Measurements from ENCODE around the gene CDK18. TPM values are rescaled to one million over a fixed set of nuclear protein-coding genes. Genes with fewer than 3 reads are reported as not detected.

The CDK18 gene
- total RNA-seq, 1 donor from 2014 or later = 17.8 TPM

DNA sequence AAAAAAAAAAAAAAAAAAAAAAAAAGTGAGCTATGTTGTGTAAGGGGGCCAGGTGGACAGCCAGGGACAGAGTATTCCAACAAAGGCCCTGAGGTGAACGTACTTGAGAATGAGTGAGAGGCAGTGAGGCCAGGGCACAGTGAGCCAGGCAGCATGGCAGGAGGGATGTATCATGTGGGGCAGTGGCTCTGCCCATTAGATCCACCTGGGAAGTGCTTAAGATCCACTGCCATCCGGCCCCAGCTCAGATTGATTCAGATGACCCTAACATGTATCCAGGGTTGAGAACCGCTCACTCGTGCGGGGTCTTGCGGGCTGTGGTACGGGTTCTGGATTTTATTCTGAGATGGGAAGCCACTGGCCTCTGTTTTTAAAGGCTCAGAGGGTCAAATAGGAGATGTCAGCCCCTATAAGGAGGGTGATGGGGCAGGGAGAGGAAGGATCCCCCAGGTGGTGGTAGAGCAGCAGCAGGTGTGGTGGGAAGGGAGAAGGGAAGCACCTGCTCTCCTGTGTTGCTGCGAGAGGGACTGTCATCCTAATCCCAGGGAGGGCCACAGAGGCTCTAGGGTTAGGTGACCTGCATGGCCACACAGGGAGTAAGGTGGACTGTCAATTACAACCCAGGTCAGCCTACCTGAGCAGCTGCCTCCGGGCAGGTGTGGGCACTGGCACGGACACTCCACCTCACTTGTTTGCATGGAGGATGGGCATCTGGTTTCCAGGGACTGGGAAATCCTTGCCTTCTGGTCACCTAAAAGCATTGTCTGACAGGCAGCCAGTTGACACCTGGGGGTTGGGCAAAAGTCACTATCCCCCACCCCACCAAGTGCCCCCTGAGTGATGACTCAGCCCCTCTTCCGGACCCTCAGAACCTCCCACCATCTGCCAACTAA lies 31.6 kb downstream of the CDK18 start:
- H3K9me3 Mint-ChIP-seq (ENCODE audit: unreplicated experiment) = no peaks in the 10 kb centered on the region
- FAIRE-seq (no peak), DNase-seq (ENCODE audit: low read depth) (no peak)
- Histone ChIP-seq H3K9me3 (ENCODE audit: insufficient read depth, low read depth, low read length) (no peaks in the 10 kb centered on the region), H3K9ac (ENCODE audit: low read length) (no peak overlapping the region), H3K4me3 (ENCODE audit: insufficient read depth, low read depth, low read length) (no peak overlapping the region), H3K4me2 (ENCODE audit: low read length) (no peak overlapping the region), H3K27me3 (ENCODE audit: insufficient read depth, low read length) (peaks cover 3% of the 10 kb centered on the region), H3K79me2 (ENCODE audit: insufficient read depth, low read length) (no peaks in the 10 kb centered on the region), H4K20me1 (ENCODE audit: insufficient read depth, low read length) (no peaks in the 10 kb centered on the region), H3K36me3 (ENCODE audit: insufficient read depth, low read length) (no peaks in the 10 kb centered on the region), H3K4me1 (ENCODE audit: insufficient read depth, low read length) (peaks cover 4% of the 10 kb centered on the region), H2AFZ (ENCODE audit: low read depth, low read length) (no peak overlapping the region), H3K27ac (ENCODE audit: low read depth, low read length) (no peak overlapping the region)
- H3K27ac Mint-ChIP-seq (ENCODE audit: unreplicated experiment) = no peak overlapping the region
- no peak for TF ChIP-seq EZH2 (IDR thresholded peaks at IDR 0.05; ENCODE audit: insufficient read depth, low read length)
- TF ChIP-seq, protein P1, sequence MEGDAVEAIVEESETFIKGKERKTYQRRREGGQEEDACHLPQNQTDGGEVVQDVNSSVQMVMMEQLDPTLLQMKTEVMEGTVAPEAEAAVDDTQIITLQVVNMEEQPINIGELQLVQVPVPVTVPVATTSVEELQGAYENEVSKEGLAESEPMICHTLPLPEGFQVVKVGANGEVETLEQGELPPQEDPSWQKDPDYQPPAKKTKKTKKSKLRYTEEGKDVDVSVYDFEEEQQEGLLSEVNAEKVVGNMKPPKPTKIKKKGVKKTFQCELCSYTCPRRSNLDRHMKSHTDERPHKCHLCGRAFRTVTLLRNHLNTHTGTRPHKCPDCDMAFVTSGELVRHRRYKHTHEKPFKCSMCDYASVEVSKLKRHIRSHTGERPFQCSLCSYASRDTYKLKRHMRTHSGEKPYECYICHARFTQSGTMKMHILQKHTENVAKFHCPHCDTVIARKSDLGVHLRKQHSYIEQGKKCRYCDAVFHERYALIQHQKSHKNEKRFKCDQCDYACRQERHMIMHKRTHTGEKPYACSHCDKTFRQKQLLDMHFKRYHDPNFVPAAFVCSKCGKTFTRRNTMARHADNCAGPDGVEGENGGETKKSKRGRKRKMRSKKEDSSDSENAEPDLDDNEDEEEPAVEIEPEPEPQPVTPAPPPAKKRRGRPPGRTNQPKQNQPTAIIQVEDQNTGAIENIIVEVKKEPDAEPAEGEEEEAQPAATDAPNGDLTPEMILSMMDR (IDR thresholded peaks at IDR 0.05; ENCODE audit: insufficient read depth, low read depth, low read length) = no peak
- peaks cover 57% of the 10 kb centered on the region for H3K27me3 Mint-ChIP-seq (ENCODE audit: low read depth, unreplicated experiment)
- H3K4me1 Mint-ChIP-seq (ENCODE audit: low read depth, unreplicated experiment) = no peaks in the 10 kb centered on the region
- H3K4me3 Mint-ChIP-seq (ENCODE audit: unreplicated experiment) = no peak overlapping the region
- peaks cover 4% of the 10 kb centered on the region for H3K36me3 Mint-ChIP-seq (ENCODE audit: low read depth, unreplicated experiment)

DNA sequence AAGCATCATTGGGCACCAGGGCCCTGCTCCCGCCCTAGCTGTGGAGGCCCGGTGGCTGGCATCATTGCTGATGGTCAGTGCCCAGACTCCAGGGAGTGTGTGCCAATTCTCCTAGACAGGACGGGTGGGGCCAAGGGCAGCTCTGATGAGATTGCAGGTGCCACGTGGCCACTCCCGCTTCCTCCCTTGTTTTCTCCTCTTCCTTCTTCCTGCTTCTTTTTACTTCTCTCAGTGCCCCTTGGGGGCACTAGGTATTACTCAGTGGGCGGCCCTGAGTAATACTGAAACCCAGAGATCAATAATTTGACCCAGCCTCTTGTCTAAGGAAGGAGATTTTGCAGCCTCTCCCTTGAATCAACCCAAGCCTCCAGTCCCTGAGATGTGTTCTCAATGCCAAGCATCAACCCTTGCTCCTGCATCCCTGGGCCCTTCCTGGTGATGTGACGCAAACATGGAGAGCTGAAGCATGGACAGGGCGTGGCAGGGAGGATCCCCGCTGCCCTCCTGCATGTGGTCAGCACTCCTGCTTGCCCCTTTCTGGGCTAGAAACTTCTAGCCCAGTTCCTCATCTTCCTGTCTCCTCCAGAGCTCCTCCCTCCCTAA lies 32.4 kb downstream of the CDK18 start:
- H3K9me3 ChIP-seq (ENCODE audit: insufficient read depth, low read depth, low read length) = peaks cover 3% of the 10 kb centered on the region
- no peaks in the 10 kb centered on the region for H3K79me2 ChIP-seq (ENCODE audit: insufficient read depth, low read length)
- TF ChIP-seq, protein P1 (IDR thresholded peaks at IDR 0.05; ENCODE audit: insufficient read depth, low read depth, low read length) = no peak
- TF ChIP-seq EZH2 (IDR thresholded peaks at IDR 0.05; ENCODE audit: insufficient read depth, low read length) = no peak
- peaks cover 3% of the 10 kb centered on the region for H3K27me3 ChIP-seq (ENCODE audit: insufficient read depth, low read length)
- Mint-ChIP-seq H3K27ac (ENCODE audit: unreplicated experiment) (no peak overlapping the region), H3K9me3 (ENCODE audit: unreplicated experiment) (no peaks in the 10 kb centered on the region), H3K4me1 (ENCODE audit: low read depth, unreplicated experiment) (no peaks in the 10 kb centered on the region), H3K27me3 (ENCODE audit: low read depth, unreplicated experiment) (peaks cover 57% of the 10 kb centered on the region), H3K4me3 (ENCODE audit: unreplicated experiment) (no peak overlapping the region), H3K36me3 (ENCODE audit: low read depth, unreplicated experiment) (peaks cover under 1% of the 10 kb centered on the region)
- H3K4me2 ChIP-seq (ENCODE audit: low read length) = no peak overlapping the region
- no peaks in the 10 kb centered on the region for H4K20me1 ChIP-seq (ENCODE audit: insufficient read depth, low read length)
- H3K4me1 ChIP-seq (ENCODE audit: insufficient read depth, low read length) = peaks cover 4% of the 10 kb centered on the region
- FAIRE-seq (no peak), DNase-seq (ENCODE audit: low read depth) (no peak)
- H2AFZ ChIP-seq (ENCODE audit: low read depth, low read length) = no peak overlapping the region
- H3K9ac ChIP-seq (ENCODE audit: low read length) = no peak overlapping the region
- H3K4me3 ChIP-seq (ENCODE audit: insufficient read depth, low read depth, low read length) = no peak overlapping the region
- no peaks in the 10 kb centered on the region for H3K36me3 ChIP-seq (ENCODE audit: insufficient read depth, low read length)
- H3K27ac ChIP-seq (ENCODE audit: low read depth, low read length) = no peak overlapping the region

All from astrocyte (in vitro differentiated cells and primary cell).